ENCODE data around the gene SLC5A7.

- TF ChIP-seq OSR1 (CRISPR knock-in tag; IDR thresholded peaks at IDR 0.05) = no peak
- TF ChIP-seq RARB (CRISPR knock-in tag; IDR thresholded peaks at IDR 0.05) = no peak
- TF ChIP-seq PATZ1 (CRISPR knock-in tag; IDR thresholded peaks at IDR 0.05; ENCODE audit: borderline replicate concordance) = no peak
Observed at GRCh38 chr2:108048752-108049151, 62.4 kb downstream of the SLC5A7 start.

Measured in SK-N-SH treated with all-trans-retinoic acid at 6 μM for 48 hours (cell line).